H1 (cell line): ENCODE results near the gene USP54. TPM values are rescaled to one million over a fixed set of nuclear protein-coding genes. Genes with fewer than 3 reads are reported as not detected.

Source experiments
- BACH1 ChIP-seq: IDR thresholded peaks from 2 replicates; pipeline ENCODE4 v1.6.1; 2012; ENCODE audit warnings: low read length, improper control_type of control experiment
- CHD7 ChIP-seq: fragments of 300-600 bp; sonication (generic); IDR thresholded peaks from 2 replicates; pipeline ENCODE4 v1.7.1; 2012; ENCODE audit warnings: low read length, moderate library complexity, mild to moderate bottlenecking, inconsistent platforms; ENCODE audit not compliant: insufficient replicate concordance
- EGR1 ChIP-seq: IDR thresholded peaks from 2 replicates; pipeline ENCODE4 v1.6.1; 2011; ENCODE audit warnings: low read depth, low read length, borderline replicate concordance
- RXRA ChIP-seq: IDR thresholded peaks from 2 replicates; pipeline ENCODE4 v1.6.1; 2011; ENCODE audit warnings: low read depth, mild to moderate bottlenecking, low read length, moderate library complexity; ENCODE audit not compliant: insufficient read depth
- TBP ChIP-seq: IDR thresholded peaks from 2 replicates; pipeline ENCODE4 v1.6.1; 2011; ENCODE audit warnings: low read depth, low read length, improper control_type of control experiment
- polyA plus RNA-seq, 7 experiments: library from polyadenylated mRNA; depleted of rRNA in 3 of 7; stranded (reverse) in 5 of 7; unstranded in 2 of 7; fragments of >200 nt in 5 of 7; fragments of 200-250 nt in 2 of 7; gene quantifications; 1 replicate in 5 of 7; 2 replicates in 1 of 7; 4 replicates in 1 of 7; pipeline versions ENCODE4 v1.2.1 to v1.2.3, GENCODE V29; 2011 to 2013; ENCODE audit warnings: missing spikeins in 2 of 7, mixed read lengths in 2 of 7
- total RNA-seq: library from RNA; stranded (reverse); fragmentation: NEBNext Ultra II Directional; extraction: Animal tissue kit (Norgen Biotek cat#: 25700); gene quantifications from 2 replicates; pipeline ENCODE4 v1.2.1, GENCODE V29; 2021

Gene USP54
- total and polyA plus RNA-seq, 2 of the 8 experiments (the other 6 are each of a cell fraction or from before 2014, with no cell fraction given), result 46.2 to 65.6 TPM

GRCh38 chr10:73556855-73557254 is 34.3 kb downstream of the USP54 start (continued):
- TF ChIP-seq CHD7 (no peak), BACH1 (no peak), RXRA (no peak), EGR1 (no peak), TBP (no peak)
- TF ChIP-seq, all 59 proteins: peak for 0
